ENCODE data around the gene DACT3.

DNA sequence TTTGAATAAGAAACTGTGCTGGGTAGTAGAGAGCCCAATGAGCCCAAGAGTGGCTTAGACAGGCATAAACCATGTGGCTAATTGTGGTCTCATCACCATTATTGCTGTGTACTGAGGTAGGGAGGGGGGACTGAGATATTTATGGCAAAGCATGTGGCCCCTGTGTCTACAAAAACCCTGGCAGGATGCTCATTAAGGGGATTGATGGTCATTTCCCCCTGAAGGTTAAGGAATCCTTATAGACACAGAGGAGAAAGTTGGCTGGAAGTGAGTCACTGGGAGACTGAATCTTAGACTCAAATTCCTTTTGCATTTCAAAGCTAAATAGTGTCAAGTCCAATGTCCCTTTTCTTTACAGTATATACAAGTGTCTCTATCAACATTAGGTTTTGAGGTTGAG, 9.8 kb upstream of the DACT3 start:
- TF ChIP-seq, protein P1, sequence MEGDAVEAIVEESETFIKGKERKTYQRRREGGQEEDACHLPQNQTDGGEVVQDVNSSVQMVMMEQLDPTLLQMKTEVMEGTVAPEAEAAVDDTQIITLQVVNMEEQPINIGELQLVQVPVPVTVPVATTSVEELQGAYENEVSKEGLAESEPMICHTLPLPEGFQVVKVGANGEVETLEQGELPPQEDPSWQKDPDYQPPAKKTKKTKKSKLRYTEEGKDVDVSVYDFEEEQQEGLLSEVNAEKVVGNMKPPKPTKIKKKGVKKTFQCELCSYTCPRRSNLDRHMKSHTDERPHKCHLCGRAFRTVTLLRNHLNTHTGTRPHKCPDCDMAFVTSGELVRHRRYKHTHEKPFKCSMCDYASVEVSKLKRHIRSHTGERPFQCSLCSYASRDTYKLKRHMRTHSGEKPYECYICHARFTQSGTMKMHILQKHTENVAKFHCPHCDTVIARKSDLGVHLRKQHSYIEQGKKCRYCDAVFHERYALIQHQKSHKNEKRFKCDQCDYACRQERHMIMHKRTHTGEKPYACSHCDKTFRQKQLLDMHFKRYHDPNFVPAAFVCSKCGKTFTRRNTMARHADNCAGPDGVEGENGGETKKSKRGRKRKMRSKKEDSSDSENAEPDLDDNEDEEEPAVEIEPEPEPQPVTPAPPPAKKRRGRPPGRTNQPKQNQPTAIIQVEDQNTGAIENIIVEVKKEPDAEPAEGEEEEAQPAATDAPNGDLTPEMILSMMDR (conservative IDR thresholded peaks at IDR 0.05 in 1 of 2, IDR thresholded peaks at IDR 0.05 in 1 of 2; ENCODE audit: low read depth in 1 of 2, low read length in 2 of 2) = no peak
- TF ChIP-seq EZH2 (IDR thresholded peaks at IDR 0.05; ENCODE audit: low read length, missing control alignments) = no peak
